GM19023 (cell line): ENCODE measurements around the gene DLGAP1.
"Not testable (repeated sequence)": the region's sequence is repeated elsewhere in the genome, so short reads cannot be mapped to it uniquely, and the experiment has no call there.

Experiments
- ATAC-seq: cut with Tn5 transposase; IDR thresholded peaks from one replicate; pipeline ENCODE4 v1.9.1; 2021; ENCODE audit warnings: mild to moderate bottlenecking, moderate library complexity; ENCODE audit not compliant: unreplicated experiment

The DLGAP1 gene

DNA sequence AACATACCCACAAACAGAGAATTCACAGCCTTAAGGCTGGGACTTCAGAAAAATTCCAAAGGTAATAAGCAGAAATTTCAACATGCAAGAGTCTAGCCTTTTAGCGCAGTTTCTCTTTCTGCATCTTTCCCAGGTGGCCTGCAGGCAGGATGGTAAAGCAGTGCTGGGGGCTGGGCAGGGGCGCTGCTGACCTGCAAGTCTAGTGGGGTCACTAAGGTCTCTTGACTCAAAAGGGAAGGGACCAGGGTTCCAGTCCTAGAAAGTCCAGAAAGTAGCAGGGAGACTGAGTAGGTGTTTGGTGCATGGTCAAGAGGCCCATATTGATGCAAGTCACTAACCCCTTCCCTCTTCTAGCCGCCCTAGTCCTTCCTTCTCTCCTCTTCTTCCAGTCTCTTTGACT lies 835.9 kb downstream of the DLGAP1 start:
- no peak for ATAC-seq

- ATAC-seq: no peak
These were observed 838.4 kb downstream of the DLGAP1 start for GRCh38 chr18:3616744-3617143.

GRCh38 chr18:3616142-3616541 lies 839.0 kb downstream of the DLGAP1 start:
- ATAC-seq: no peak

DNA sequence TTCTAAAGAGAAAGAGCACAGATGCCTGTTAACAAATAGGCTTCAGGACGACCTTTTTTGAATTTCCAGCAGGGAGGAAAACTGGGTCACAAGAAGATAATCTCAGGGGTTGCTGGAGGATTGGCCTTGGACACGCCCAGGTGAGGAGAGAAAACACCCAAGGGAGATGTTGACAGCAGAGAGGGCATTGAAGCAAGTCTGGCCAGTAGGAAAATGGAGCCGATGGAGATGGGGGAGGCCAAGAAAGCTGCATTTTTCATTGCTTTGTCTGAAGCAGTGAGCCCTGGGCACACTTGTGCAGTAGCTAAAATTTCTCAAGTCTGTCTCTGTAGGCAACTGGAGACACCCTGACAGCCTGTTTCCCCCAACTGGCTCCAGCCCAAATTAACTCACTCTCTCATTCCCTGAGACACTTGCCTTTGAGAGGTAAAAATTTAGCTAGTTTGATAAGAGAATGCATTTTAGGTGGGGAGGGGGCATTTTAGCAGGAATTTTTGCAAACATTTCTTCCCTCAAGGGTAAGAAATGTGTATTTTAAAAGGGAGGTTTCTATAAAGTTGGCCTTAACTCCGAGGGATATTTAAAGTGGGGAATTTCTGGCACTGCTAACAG lies 839.6 kb downstream of the DLGAP1 start:
- no peak for ATAC-seq

DNA sequence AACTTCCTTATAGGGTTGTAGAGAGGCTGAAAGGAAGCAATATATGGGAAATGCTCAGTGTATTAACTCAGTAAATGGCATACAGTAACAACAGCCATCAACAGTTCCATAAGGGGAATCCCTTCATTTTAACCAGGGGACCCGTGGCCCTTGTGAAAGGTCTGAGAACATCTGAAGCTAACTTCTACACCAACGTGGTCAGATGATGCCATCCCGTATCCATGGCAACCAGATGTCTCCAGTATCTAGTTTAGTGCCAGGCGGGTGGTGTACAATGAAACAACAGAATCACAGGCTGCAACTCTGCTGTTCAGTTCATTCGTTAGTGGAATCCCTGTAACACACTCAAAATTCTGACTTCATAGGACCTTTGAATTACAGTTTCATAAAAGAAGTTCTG lies 842.8 kb downstream of the DLGAP1 start:
- ATAC-seq: no peak

- ATAC-seq: no peak
These were observed 843.6 kb downstream of the DLGAP1 start for GRCh38 chr18:3611313-3612090.

- no peak for ATAC-seq
These were observed 844.3 kb downstream of the DLGAP1 start for GRCh38 chr18:3610813-3611212.

DNA sequence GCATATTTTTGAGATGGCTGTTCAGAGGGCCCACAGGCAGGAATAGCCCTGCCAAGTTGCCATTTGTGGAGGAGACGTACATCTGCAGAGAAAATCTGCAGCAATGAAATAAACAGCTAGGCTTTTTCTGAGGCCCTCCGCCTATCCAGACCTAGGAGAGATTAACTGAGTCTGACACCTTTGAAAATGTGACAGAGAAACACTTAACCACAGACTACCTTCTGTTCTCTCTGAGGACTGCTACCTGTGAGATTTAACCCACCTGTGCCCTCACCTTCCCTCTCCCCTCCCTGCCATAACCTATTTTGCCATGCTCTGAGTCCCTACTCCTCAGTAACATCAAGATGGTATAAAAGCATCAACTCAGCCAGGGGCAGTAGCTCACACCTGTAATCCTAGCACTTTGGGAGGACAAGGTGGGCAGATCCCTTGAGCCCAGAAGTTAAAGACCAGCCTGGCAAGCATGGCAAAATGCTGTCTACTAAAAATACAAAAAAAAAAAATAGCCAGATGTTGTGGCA lies 844.9 kb downstream of the DLGAP1 start:
- ATAC-seq: no peak

DNA sequence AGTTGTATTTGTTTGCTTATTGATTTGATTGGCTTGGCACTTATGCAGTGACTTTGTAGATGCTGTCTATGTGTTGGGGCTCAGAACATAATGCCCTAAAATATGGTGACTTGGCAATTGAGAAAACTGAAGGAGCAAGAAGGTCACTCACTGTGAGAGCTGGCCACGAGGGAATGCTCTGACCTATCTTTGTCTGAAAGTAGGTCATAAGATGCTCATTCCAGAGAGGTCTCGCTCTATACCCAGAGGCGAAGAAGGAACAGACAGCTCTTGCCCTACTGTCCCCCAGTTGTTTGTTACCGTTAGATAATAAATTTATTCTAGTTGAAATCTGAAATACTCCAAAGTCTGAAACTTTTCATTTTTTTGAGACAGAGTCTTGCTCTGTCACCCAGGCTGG lies 846.6 kb downstream of the DLGAP1 start:
- no peak for ATAC-seq

DNA sequence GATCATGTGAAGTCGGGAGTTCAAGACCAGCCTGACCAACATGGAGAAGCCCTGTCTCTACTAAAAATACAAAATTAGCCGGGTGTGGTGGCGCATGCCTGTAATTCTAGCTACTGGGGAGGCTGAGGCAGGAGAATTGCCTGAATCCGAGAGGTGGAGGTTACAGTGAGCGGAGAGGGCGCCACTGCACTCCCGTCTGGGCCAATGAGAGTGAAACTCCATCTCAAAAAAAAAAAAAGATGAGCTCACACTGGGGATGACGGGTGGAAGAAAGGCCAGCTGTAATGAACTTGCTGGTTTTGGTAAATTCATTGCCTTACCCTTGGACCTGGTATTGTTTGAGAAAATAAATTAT lies 847.0 kb downstream of the DLGAP1 start:
- not testable (repeated sequence) for ATAC-seq

DNA sequence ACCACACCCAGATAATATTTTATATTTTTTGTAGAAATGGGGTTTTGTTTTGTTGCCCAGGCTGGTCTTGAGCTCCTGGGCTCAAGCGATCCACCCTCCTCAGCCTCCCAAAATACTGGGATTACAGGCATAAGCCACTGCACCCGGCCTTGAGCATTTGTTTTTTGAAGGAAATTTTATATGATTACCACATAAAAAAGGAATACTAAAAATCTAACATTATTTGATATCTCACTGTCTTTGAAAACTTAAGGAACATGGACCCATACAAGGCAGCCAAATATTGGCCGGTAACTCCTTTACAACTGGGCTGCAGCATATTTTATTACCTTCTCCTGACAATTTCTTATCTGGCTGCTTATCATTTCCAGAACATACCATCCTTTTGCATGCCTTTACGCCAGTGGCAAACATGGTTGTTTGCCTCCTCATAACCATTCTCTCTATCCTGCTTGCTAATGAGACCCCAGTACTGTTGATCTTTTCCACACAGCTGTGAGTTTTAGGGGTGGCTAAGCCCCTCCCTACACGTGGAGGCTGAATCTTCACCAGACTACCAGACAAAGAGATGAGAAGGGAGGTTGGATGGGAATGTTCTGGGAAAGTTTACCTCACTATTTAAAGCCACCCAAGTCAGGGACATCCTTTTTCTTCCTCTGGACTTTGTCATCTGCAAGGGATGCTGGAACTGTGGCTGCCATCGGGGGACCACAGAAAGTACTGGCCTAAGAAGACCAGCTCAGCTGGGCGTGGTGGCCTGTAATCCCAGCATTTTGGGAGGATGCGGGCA lies 847.6 kb downstream of the DLGAP1 start:
- ATAC-seq: no peak

- not testable (repeated sequence) for ATAC-seq
These were observed 848.2 kb downstream of the DLGAP1 start for GRCh38 chr18:3606863-3607262.

DNA sequence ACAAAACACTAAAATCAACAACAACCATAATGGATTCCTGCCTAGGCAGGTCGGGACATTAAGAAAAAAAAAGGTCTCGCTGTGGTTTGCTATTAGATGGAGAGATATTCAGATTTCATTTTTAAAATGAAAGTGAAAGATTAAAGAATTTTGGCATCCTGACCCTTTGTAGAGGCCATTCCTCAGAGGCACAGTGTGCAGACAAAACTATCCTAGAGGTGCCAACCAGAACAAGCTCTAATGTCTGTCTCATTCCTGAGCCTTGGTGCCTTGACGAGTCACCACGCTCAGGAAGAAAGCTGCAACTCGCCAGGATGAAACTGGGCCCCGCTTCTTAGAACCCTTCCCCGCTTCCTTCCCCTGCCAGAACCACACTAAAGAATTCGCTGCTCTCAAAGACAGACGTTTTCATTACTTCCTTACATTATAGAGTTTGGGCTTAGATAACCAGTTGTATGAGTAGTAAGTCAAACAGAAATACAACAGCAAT lies 849.1 kb downstream of the DLGAP1 start:
- no peak for ATAC-seq

DNA sequence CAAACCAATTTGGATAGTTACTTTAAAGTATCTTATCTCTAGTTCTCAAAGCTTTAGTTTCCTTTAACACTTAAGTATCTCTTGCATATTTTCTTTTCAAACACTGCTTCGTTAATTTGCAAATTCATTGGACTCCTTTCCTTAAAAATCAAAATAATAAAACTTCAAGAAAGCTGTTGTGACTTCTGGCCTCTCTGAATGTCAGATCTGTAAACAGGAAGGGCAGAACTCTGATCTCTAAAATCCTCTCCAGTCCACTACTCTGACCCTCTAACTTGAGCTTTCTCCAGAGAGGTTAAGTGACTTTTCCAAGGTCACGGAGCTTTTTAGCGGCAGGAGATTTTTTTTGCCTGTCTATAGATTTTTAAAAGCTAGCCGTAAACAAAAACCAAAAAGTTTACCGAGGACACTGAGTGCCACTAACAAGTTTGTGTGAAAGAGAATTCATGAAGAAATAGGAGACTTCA lies 849.6 kb downstream of the DLGAP1 start:
- no peak for ATAC-seq

DNA sequence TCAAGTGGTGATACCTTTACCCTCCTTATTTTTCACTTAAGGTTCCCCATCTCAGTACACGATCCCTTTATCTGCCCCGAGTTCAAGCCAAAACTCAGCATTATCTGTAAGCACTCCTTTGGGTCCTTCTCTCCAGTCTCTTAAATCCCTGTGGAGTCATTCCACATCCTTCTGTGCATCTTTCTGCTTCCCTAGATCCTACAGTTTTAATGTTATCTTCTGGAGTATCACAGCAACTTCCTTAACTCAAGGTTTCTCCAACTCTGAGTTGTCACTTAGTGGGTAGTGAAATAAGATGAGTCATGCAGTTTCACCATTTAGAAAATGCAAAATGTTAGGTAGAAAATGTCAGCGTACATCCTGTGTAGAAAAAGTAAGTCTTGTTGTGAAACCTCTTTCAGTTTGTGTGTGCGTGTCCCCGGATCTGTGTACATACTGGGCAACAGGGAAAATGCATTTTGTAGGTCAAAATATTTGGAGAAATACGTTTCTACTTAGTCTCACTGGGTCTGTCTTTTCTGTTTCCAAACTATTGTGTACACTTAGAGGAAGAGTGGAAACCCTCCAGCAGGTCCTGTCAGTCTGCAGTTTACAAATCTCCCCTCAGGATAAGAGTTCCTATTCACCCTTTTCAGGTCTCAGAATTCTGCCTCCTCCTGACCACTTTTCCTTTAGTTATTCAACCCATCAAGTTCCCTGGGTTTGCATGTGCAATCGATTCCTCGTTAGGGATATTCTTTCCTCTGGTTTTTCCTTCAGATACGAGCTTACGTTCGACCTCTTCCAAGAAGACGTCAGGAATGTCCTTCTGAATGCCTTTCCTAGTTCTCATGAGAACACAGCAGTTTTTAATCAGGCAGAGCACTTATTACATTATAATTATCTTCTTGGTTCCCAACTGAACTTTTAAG lies 850.4 kb downstream of the DLGAP1 start:
- peak; percentile 85 for ATAC-seq

DNA sequence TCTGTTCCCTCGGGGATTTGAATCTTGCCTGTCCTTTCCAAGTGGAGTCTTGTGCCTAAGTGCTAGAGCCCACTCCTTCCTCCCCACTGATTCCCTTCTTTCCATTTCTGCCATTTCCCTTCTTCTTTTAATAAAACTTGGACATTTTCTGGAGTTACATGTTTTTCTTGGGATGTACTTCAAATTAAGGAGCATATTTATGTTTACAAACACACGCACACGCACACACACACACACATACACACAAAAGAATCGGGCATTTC lies 850.9 kb downstream of the DLGAP1 start:
- ATAC-seq: no peak

- no peak for ATAC-seq
These were observed 851.5 kb downstream of the DLGAP1 start for GRCh38 chr18:3603421-3604234.

GRCh38 chr18:3601106-3601755 lies 853.9 kb downstream of the DLGAP1 start:
- ATAC-seq: not testable (repeated sequence)

DNA sequence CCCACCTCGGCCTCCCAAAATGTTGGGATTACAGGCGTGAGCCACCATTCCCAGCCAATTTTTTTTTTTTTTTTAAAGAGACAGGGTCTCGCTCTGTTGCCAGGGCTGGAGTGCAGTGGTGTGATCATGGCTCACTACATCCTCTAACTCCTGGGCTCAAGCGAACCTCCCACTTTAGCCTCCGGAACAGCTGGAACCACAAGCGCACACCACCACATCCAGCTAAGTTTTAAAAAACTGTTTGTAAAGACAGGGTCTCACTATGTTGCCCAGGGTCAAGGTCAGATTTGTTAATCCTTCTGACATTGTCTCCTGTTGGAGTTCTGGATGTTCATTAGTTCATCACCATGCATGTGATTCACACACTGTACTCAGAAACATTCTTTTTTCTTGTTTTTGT lies 855.2 kb downstream of the DLGAP1 start:
- no peak for ATAC-seq
